ENCODE data around the gene BUB1B.
A peak's percentile ranks its signal among the peaks of the same experiment; 100 is the strongest.

Gene BUB1B

GRCh38 chr15:40256638-40257235 lies 95.9 kb downstream of the BUB1B start:
- peak; percentile 49 for DNase-seq

- no peak for DNase-seq
Measured at GRCh38 chr15:40257656-40258450, 97.0 kb downstream of the BUB1B start.

- DNase-seq = no peak
Measured at GRCh38 chr15:40258544-40258943, 97.7 kb downstream of the BUB1B start.

- DNase-seq = no peak
Measured at GRCh38 chr15:40259021-40259420, 98.2 kb downstream of the BUB1B start.

- no peak for DNase-seq
Measured at GRCh38 chr15:40263024-40263754, 102.3 kb downstream of the BUB1B start.

- DNase-seq = no peak
Measured at GRCh38 chr15:40264321-40265153, 103.7 kb downstream of the BUB1B start.

GRCh38 chr15:40265355-40265754 lies 104.5 kb downstream of the BUB1B start:
- DNase-seq = no peak

GRCh38 chr15:40265875-40266274 lies 105.0 kb downstream of the BUB1B start:
- DNase-seq = no peak

GRCh38 chr15:40266828-40267304 lies 106.0 kb downstream of the BUB1B start:
- DNase-seq = no peak

GRCh38 chr15:40267670-40268069 lies 106.8 kb downstream of the BUB1B start:
- no peak for DNase-seq

GRCh38 chr15:40269604-40270003 lies 108.7 kb downstream of the BUB1B start:
- no peak for DNase-seq

GRCh38 chr15:40270246-40270995 lies 109.6 kb downstream of the BUB1B start:
- no peak for DNase-seq

Data from CD4-positive, alpha-beta T cell treated with Interleukin-21 for 1 hour (primary cell).